HG02571 (cell line): ENCODE results near the gene MCF2L2.

Experiments used
- ATAC-seq: cut with Tn5 transposase; IDR thresholded peaks from one replicate; pipeline ENCODE4 v1.9.1; 2021; ENCODE audit warnings: mild to moderate bottlenecking, moderate library complexity; ENCODE audit not compliant: unreplicated experiment

The MCF2L2 gene

GRCh38 chr3:183270344-183270743, 158.1 kb downstream of the MCF2L2 start:
- no peak for ATAC-seq

GRCh38 chr3:183269345-183269744, 159.1 kb downstream of the MCF2L2 start:
- ATAC-seq = no peak

- no peak for ATAC-seq
Observed at GRCh38 chr3:183268366-183268765, 160.1 kb downstream of the MCF2L2 start.

- no peak for ATAC-seq
Observed at GRCh38 chr3:183267140-183267539, 161.3 kb downstream of the MCF2L2 start.

GRCh38 chr3:183266454-183266853, 162.0 kb downstream of the MCF2L2 start:
- no peak for ATAC-seq

- ATAC-seq = no peak
Observed at GRCh38 chr3:183265834-183266417, 162.5 kb downstream of the MCF2L2 start.

- no peak for ATAC-seq
Observed at GRCh38 chr3:183265157-183265642, 163.2 kb downstream of the MCF2L2 start.

- no peak for ATAC-seq
Observed at GRCh38 chr3:183264268-183264667, 164.2 kb downstream of the MCF2L2 start.

GRCh38 chr3:183262875-183263378, 165.5 kb downstream of the MCF2L2 start:
- ATAC-seq = no peak

GRCh38 chr3:183261151-183261724, 167.2 kb downstream of the MCF2L2 start:
- no peak for ATAC-seq

- no peak for ATAC-seq
Observed at GRCh38 chr3:183260167-183260904, 168.1 kb downstream of the MCF2L2 start.

GRCh38 chr3:183259621-183260020, 168.8 kb downstream of the MCF2L2 start:
- no peak for ATAC-seq

- no peak for ATAC-seq
Observed at GRCh38 chr3:183259087-183259486, 169.3 kb downstream of the MCF2L2 start.

- ATAC-seq = no peak
Observed at GRCh38 chr3:183255348-183255730, 173.1 kb downstream of the MCF2L2 start.

GRCh38 chr3:183254487-183255347, 173.7 kb downstream of the MCF2L2 start:
- ATAC-seq = no peak

GRCh38 chr3:183253528-183254486, 174.6 kb downstream of the MCF2L2 start:
- ATAC-seq = no peak

- ATAC-seq = no peak
Observed at GRCh38 chr3:183252973-183253527, 175.4 kb downstream of the MCF2L2 start, which contains the start of gene B3GNT5. TSS of gene B3GNT5 (plus strand) at chr3:183253253. CDS start at chr3:183269799, 16,546 bp downstream.

GRCh38 chr3:183252118-183252782, 176.2 kb downstream of the MCF2L2 start:
- ATAC-seq = no peak
